H1 (cell line): ENCODE results near the gene XRN2. TPM values are rescaled to one million over a fixed set of nuclear protein-coding genes. Genes with fewer than 3 reads are reported as not detected.
A peak's percentile ranks its signal among the peaks of the same experiment; 100 is the strongest.

Source experiments
- CTCF ChIA-PET: fragments of 300-600 bp; sonication (Branson Sonifier 250); formaldehyde crosslinking; loops from one replicate; lab custom pipeline; 2021; ENCODE audit not compliant: partially characterized antibody; lab: Charles Lee
- POLR2A ChIA-PET: fragments of 300-600 bp; sonication (Branson Sonifier 250); formaldehyde crosslinking; loops from one replicate; lab custom pipeline; 2021; ENCODE audit warnings: inconsistent platforms; ENCODE audit not compliant: partially characterized antibody; lab: Charles Lee
- DNase-seq, 2 experiments: peaks; one replicate each; pipeline versions ENCODE4 v3.0.0 to v3.0.0-alpha.2; 2010 to 2022; ENCODE audit warnings: low spot score in 2 of 2, low read depth in 1 of 2, mixed read lengths in 1 of 2
- FAIRE-seq: peaks from 2 replicates; lab custom pipeline; 2011; peaks lifted over from hg19 to GRCh38; lab: Jason Lieb, UNC
- H2AFZ ChIP-seq: 2 replicates; pipeline ENCODE4 v1.8.1; 2012; ENCODE audit warnings: low read length, inconsistent platforms
- H2AK5ac ChIP-seq: 2 replicates; pipeline ENCODE4 v1.6.1; 2013; ENCODE audit warnings: low read depth, low read length
- H2BK120ac ChIP-seq: replicated peaks from 2 replicates; pipeline ENCODE3; 2013; ENCODE audit warnings: low read depth, low read length, inconsistent platforms
- H2BK12ac ChIP-seq: 2 replicates; pipeline ENCODE4 v1.6.1; 2013; ENCODE audit warnings: low read depth, low read length
- H2BK15ac ChIP-seq: 2 replicates; pipeline ENCODE4 v1.6.1; 2013; ENCODE audit warnings: low read length
- H2BK20ac ChIP-seq: 2 replicates; pipeline ENCODE4 v1.6.1; 2013; ENCODE audit warnings: low read length
- H2BK5ac ChIP-seq: 2 replicates; pipeline ENCODE4 v1.6.1; 2013; ENCODE audit warnings: low read depth, low read length
- H3K14ac ChIP-seq: 2 replicates; pipeline ENCODE4 v1.6.1; 2013; ENCODE audit warnings: inconsistent platforms; ENCODE audit not compliant: insufficient read length
- H3K18ac ChIP-seq: 2 replicates; pipeline ENCODE4 v1.6.1; 2013; ENCODE audit warnings: low read length; ENCODE audit errors: extremely low read depth
- H3K23ac ChIP-seq: 2 replicates; pipeline ENCODE4 v1.6.1; 2013; ENCODE audit warnings: inconsistent platforms; ENCODE audit not compliant: insufficient read length
- H3K23me2 ChIP-seq: 2 replicates; pipeline ENCODE4 v1.6.1; 2013; ENCODE audit warnings: low read depth, low read length
- H3K27ac ChIP-seq: 2 replicates; pipeline ENCODE4 v1.6.1; 2011; ENCODE audit warnings: low read depth, low read length, inconsistent platforms
- H3K27me3 ChIP-seq, 4 experiments: replicated peaks in 1 of 4; 1 replicate in 1 of 4; 2 replicates in 3 of 4; pipeline versions ENCODE4 v1.6.1 to v1.8.1; 2011 to 2013; ENCODE audit warnings: low read length in 3 of 4, mild to moderate bottlenecking in 3 of 4, inconsistent platforms in 2 of 4, mixed read lengths in 2 of 4, moderate library complexity in 1 of 4; ENCODE audit not compliant: control insufficient read depth in 3 of 4, insufficient read depth in 3 of 4; ENCODE audit errors: extremely low read depth in 1 of 4
- H3K36me3 ChIP-seq, 4 experiments: 2 replicates each; pipeline versions ENCODE4 v1.6.1 to v1.8.1; 2011 to 2013; ENCODE audit warnings: mild to moderate bottlenecking in 4 of 4, low read length in 3 of 4, moderate library complexity in 2 of 4, control low read depth in 1 of 4, inconsistent platforms in 1 of 4; ENCODE audit not compliant: insufficient read depth in 4 of 4, control insufficient read depth in 2 of 4
- H3K4ac ChIP-seq: replicated peaks from 2 replicates; pipeline ENCODE3; 2013; ENCODE audit warnings: low read length, low read depth, mixed read lengths, inconsistent platforms; ENCODE audit not compliant: insufficient read length
- H3K4me1 ChIP-seq, 4 experiments: replicated peaks in 1 of 4; 1 replicate in 1 of 4; 2 replicates in 3 of 4; pipeline versions ENCODE4 v1.6.1 to v1.8.1; 2011 to 2013; ENCODE audit warnings: low read length in 3 of 4, inconsistent platforms in 2 of 4, mixed read lengths in 1 of 4; ENCODE audit not compliant: insufficient read depth in 4 of 4, control insufficient read depth in 3 of 4
- H3K4me2 ChIP-seq, 2 experiments: 2 replicates each; pipeline versions ENCODE4 v1.6.1 to v1.8.1; 2011 to 2013; ENCODE audit warnings: low read depth in 2 of 2, low read length in 2 of 2, control low read depth in 1 of 2, inconsistent platforms in 1 of 2, mild to moderate bottlenecking in 1 of 2; ENCODE audit not compliant: insufficient read depth in 1 of 2
- H3K4me3 ChIP-seq, 4 experiments: fragments of 200-600, 300-600 bp in 1 of 4; sonication (generic), shearing (Covaris generic), sonication (Bioruptor Twin) in 1 of 4; 2 replicates each; pipeline versions ENCODE4 v1.5.1 to v1.8.1; 2011 to 2016; ENCODE audit warnings: low read length in 4 of 4, low read depth in 3 of 4, control low read depth in 2 of 4, inconsistent platforms in 2 of 4, mild to moderate bottlenecking in 2 of 4, mixed read lengths in 1 of 4, moderate library complexity in 1 of 4; ENCODE audit not compliant: insufficient read depth in 2 of 4; ENCODE audit errors: extremely low read depth in 1 of 4
- H3K56ac ChIP-seq: replicated peaks from 2 replicates; pipeline ENCODE3; 2013; ENCODE audit warnings: low read depth, mild to moderate bottlenecking, mixed read lengths, low read length, inconsistent platforms; ENCODE audit not compliant: insufficient read length
- H3K79me1 ChIP-seq: 2 replicates; pipeline ENCODE4 v1.6.1; 2013; ENCODE audit warnings: low read depth, low read length, control low read depth
- H3K79me2 ChIP-seq, 2 experiments: 2 replicates each; pipeline versions ENCODE4 v1.6.1 to v1.8.1; 2012 to 2013; ENCODE audit warnings: low read length in 2 of 2, mild to moderate bottlenecking in 2 of 2, inconsistent platforms in 1 of 2; ENCODE audit not compliant: insufficient read depth in 2 of 2, control insufficient read depth in 1 of 2
- H3K9ac ChIP-seq, 4 experiments: replicated peaks in 1 of 4; 1 replicate in 1 of 4; 2 replicates in 3 of 4; pipeline versions ENCODE4 v1.6.1 to v1.8.1; 2011 to 2013; ENCODE audit warnings: low read depth in 3 of 4, low read length in 3 of 4, control low read depth in 2 of 4, mild to moderate bottlenecking in 2 of 4, moderate library complexity in 2 of 4, inconsistent platforms in 1 of 4; ENCODE audit errors: extremely low read depth in 1 of 4
- H3K9me3 ChIP-seq, 2 experiments: 2 replicates each; pipeline versions ENCODE4 v1.6.1 to v1.8.1; 2012 to 2013; ENCODE audit warnings: mild to moderate bottlenecking in 2 of 2, moderate library complexity in 2 of 2, control low read depth in 1 of 2, inconsistent platforms in 1 of 2, low read depth in 1 of 2, low read length in 1 of 2, mixed read lengths in 1 of 2; ENCODE audit not compliant: insufficient read depth in 2 of 2
- H4K20me1 ChIP-seq, 2 experiments: replicated peaks in 1 of 2; 2 replicates each; pipeline versions ENCODE3 to v1.8.1; 2011 to 2013; ENCODE audit warnings: inconsistent platforms in 2 of 2, low read length in 2 of 2, mild to moderate bottlenecking in 1 of 2; ENCODE audit not compliant: insufficient read depth in 2 of 2, control insufficient read depth in 1 of 2
- H4K5ac ChIP-seq: 2 replicates; pipeline ENCODE4 v1.6.1; 2013; ENCODE audit warnings: low read length, low read depth, mixed read lengths, inconsistent platforms; ENCODE audit not compliant: insufficient read length
- H4K8ac ChIP-seq: 2 replicates; pipeline ENCODE4 v1.8.0; 2013; ENCODE audit warnings: mild to moderate bottlenecking, moderate library complexity, low read length, inconsistent platforms; ENCODE audit not compliant: insufficient read depth; ENCODE audit errors: extremely low read depth
- H4K91ac ChIP-seq: replicated peaks from 2 replicates; pipeline ENCODE3; 2013; ENCODE audit warnings: low read length, mixed read lengths, inconsistent platforms; ENCODE audit not compliant: insufficient read length
- GABPA ChIP-seq: IDR thresholded peaks from 2 replicates; pipeline ENCODE4 v1.6.1; 2011; ENCODE audit warnings: mild to moderate bottlenecking, low read length, moderate library complexity, borderline replicate concordance; ENCODE audit not compliant: insufficient read depth
- GTF2F1 ChIP-seq: IDR thresholded peaks from 2 replicates; pipeline ENCODE4 v1.6.1; 2012; ENCODE audit warnings: low read depth, low read length, improper control_type of control experiment, borderline replicate concordance
- WGBS, 2 experiments: shearing (Covaris generic) in 1 of 2; methylation state at CpG; one replicate each; pipeline versions ENCODE4 v1.1.6 to v1.1.7; 2013 to 2015; ENCODE audit warnings: low lambda C conversion rate in 2 of 2, mixed read lengths in 2 of 2, inconsistent platforms in 1 of 2, low coverage in 1 of 2, missing lambda C conversion rate in 1 of 2; ENCODE audit not compliant: insufficient replicate concordance in 2 of 2, insufficient coverage in 1 of 2, insufficient read length in 1 of 2; ENCODE audit errors: extremely low coverage in 1 of 2, missing lambda C conversion rate in 1 of 2; 5-methylcytosine and 5-hydroxymethylcytosine counted together
- polyA plus RNA-seq, 7 experiments: library from polyadenylated mRNA; depleted of rRNA in 3 of 7; stranded (reverse) in 5 of 7; unstranded in 2 of 7; fragments of >200 nt in 5 of 7; fragments of 200-250 nt in 2 of 7; gene quantifications; 1 replicate in 5 of 7; 2 replicates in 1 of 7; 4 replicates in 1 of 7; pipeline versions ENCODE4 v1.2.1 to v1.2.3, GENCODE V29; 2011 to 2013; ENCODE audit warnings: missing spikeins in 2 of 7, mixed read lengths in 2 of 7
- total RNA-seq: library from RNA; stranded (reverse); fragmentation: NEBNext Ultra II Directional; extraction: Animal tissue kit (Norgen Biotek cat#: 25700); gene quantifications from 2 replicates; pipeline ENCODE4 v1.2.1, GENCODE V29; 2021

Gene XRN2
- total and polyA plus RNA-seq, 2 of the 8 experiments (the other 6 are each of a cell fraction or from before 2014, with no cell fraction given): 60.3 to 139 TPM

DNA sequence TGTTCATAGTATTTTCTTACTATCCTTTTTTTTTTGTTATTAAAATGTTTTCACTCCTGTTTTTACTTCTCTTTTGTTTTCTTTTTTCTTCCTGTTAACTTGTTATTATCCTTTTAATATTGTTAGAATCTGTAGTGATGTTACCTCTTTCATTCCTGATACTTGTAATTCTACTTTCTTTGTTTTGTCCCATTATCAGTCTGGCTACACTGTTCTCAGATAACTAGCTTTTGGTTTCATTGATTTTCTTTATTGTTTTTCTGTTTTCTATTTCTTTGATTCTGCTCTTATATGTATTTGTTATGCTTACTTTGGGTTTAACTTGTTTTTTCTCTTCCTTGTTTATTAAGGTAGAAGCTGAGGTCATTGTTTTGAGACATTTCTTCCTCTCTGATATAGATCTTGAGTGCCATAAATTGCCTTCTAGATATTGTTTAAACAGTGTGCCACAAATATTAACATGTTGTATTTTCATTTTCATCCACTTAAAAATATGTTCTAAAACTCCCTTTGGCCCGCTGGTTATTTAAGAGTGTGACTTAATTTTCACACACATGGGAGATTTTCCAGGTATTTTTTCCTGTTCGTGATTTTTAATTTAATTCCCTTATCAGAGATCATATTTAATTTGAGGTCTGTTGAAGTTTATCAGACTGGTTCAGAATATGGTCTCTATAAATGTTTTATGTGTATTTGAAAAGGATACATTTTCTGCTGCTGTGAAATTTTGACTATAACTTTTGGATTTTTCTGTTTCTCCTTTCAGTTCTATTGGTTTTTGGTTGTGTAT is 6.7 kb downstream of the XRN2 start:
- H2AK5ac ChIP-seq: no peak overlapping the region
- DNase-seq (no peak), FAIRE-seq (no peak)
- no peak overlapping the region for H4K5ac ChIP-seq
- H3K4me2 ChIP-seq: peak overlapping the region in 1 of 2 experiments; percentile 43; a peak in 1 of 4 replicates
- no peak overlapping the region for H3K23ac ChIP-seq
- H3K18ac ChIP-seq: no peak overlapping the region
- H2BK120ac ChIP-seq: no peak overlapping the region
- H3K36me3 ChIP-seq: peaks cover 0 to 4% (median 0%) of the 10 kb centered on the region in 4 experiments; a peak in 2 of 8 replicates
- no peaks in the 10 kb centered on the region for H3K9me3 ChIP-seq
- H3K9ac ChIP-seq: no peak overlapping the region
- H2AFZ ChIP-seq: no peak overlapping the region
- ChIA-PET POLR2A (interaction anchor here (0.6 to 1.0 kb wide), 6 partner anchors 10 to 524 kb away, joined by 3 to 4 read pairs (median 3); no protein-coding TSS in a partner anchor), CTCF (interaction anchor here (0.7 kb wide), 1 partner anchor 71 kb away, joined by 4 read pairs; no protein-coding TSS in a partner anchor)
- no peak overlapping the region for H4K8ac ChIP-seq
- H3K79me2 ChIP-seq: peaks cover 64 to 75% of the 10 kb centered on the region in 2 experiments
- no peak overlapping the region for H3K4ac ChIP-seq
- H3K4me1 ChIP-seq: peaks cover 0 to 12% (median 1%) of the 10 kb centered on the region in 4 experiments; a peak in 3 of 7 replicates
- no peak overlapping the region for H4K91ac ChIP-seq
- no peaks in the 10 kb centered on the region for H3K27me3 ChIP-seq
- no peak overlapping the region for H3K56ac ChIP-seq
- no peak overlapping the region; a peak in 1 of 8 replicates for H3K4me3 ChIP-seq
- no peak overlapping the region for H2BK12ac ChIP-seq
- H2BK20ac ChIP-seq: no peak overlapping the region
- WGBS, 2 experiments: 92% methylated on average over 2 of the region's 2 CpGs; no CpG with 5 or more reads in 1 of the 2 experiments
- no peak overlapping the region for H3K14ac ChIP-seq
- H3K27ac ChIP-seq: no peak overlapping the region
- peaks cover 13 to 25% of the 10 kb centered on the region in 2 experiments for H4K20me1 ChIP-seq
- H3K79me1 ChIP-seq: peaks cover 3% of the 10 kb centered on the region; the same call in 1 of the 2 replicates
- no peaks in the 10 kb centered on the region for H3K23me2 ChIP-seq
- no peak overlapping the region for H2BK15ac ChIP-seq
- H2BK5ac ChIP-seq: no peak overlapping the region
- TF ChIP-seq GTF2F1 (no peak), GABPA (no peak)
